K562 (cell line): ENCODE data around the gene TUFM. TPM values are rescaled to one million over a fixed set of nuclear protein-coding genes. Genes with fewer than 3 reads are reported as not detected.
A peak's percentile ranks its signal among the peaks of the same experiment; 100 is the strongest.

Experiments used
- BRD9 ChIP-seq: fragments of 450-650 bp; IDR thresholded peaks from 2 replicates; pipeline ENCODE4 v1.6.1; 2018; ENCODE audit warnings: low read depth; ENCODE audit not compliant: partially characterized antibody
- CREB1 ChIP-seq, 2 experiments: sonication (generic) in 1 of 2; formaldehyde crosslinking in 1 of 2; IDR thresholded peaks; 2 replicates each; pipeline versions ENCODE4 v1.6.1 to v1.8.0; 2012 to 2022; ENCODE audit warnings: inconsistent platforms in 1 of 2, mild to moderate bottlenecking in 1 of 2, missing genetic modification reagents in 1 of 2, moderate library complexity in 1 of 2
- CTBP1 ChIP-seq: fragments of 450-650 bp; IDR thresholded peaks from 2 replicates; pipeline ENCODE4 v1.6.1; 2016; ENCODE audit warnings: borderline replicate concordance
- ETV6 ChIP-seq, 3 experiments: fragments of 150-350 bp in 1 of 3; sonication (generic) in 1 of 3; formaldehyde crosslinking in 1 of 3; IDR thresholded peaks; 2 replicates each; pipeline versions ENCODE4 v1.6.1 to v1.8.0; 2014 to 2022; ENCODE audit warnings: borderline replicate concordance in 2 of 3, low read depth in 2 of 3, antibody characterized with exemption in 1 of 3, low read length in 1 of 3, mild to moderate bottlenecking in 1 of 3, missing genetic modification reagents in 1 of 3
- HDAC1 ChIP-seq, 2 experiments: fragments of 450-650 bp; IDR thresholded peaks; 2 replicates each; pipeline ENCODE4 v1.6.1; 2016 to 2017; ENCODE audit warnings: inconsistent platforms in 1 of 2, mild to moderate bottlenecking in 1 of 2, moderate library complexity in 1 of 2
- HMGN3 ChIP-seq: IDR thresholded peaks from 2 replicates; pipeline ENCODE4 v1.6.1; 2011; ENCODE audit warnings: borderline replicate concordance, low read depth, mild to moderate bottlenecking, mixed read lengths, low read length; ENCODE audit not compliant: insufficient read length; ENCODE audit errors: extremely low read depth
- KDM1A ChIP-seq, 2 experiments: fragments of 450-650 bp; IDR thresholded peaks; 2 replicates each; pipeline ENCODE4 v1.6.1; 2016; ENCODE audit warnings: mild to moderate bottlenecking in 2 of 2
- MCM7 ChIP-seq, 2 experiments: fragments of 450-650 bp; IDR thresholded peaks; 2 replicates each; pipeline ENCODE4 v1.6.1; 2016 to 2018
- MEIS2 ChIP-seq: fragments of 450-650 bp; IDR thresholded peaks from 2 replicates; pipeline ENCODE4 v1.6.1; 2014; ENCODE audit warnings: mild to moderate bottlenecking; ENCODE audit not compliant: partially characterized antibody
- MXI1 ChIP-seq: IDR thresholded peaks from 2 replicates; pipeline ENCODE4 v1.6.1; 2011; ENCODE audit warnings: low read depth, mild to moderate bottlenecking, improper control_type of control experiment, low read length
- NCOA6 ChIP-seq: fragments of 450-650 bp; IDR thresholded peaks from 2 replicates; pipeline ENCODE4 v1.6.1; 2017; ENCODE audit warnings: mild to moderate bottlenecking
- PCBP1 ChIP-seq: fragments of 200-400 bp; formaldehyde crosslinking; IDR thresholded peaks from 2 replicates; pipeline ENCODE4 v1.6.1; 2018; ENCODE audit warnings: mild to moderate bottlenecking, low read depth, low read length; ENCODE audit not compliant: poor library complexity, severe bottlenecking
- PTRF ChIP-seq: fragments of 450-650 bp; IDR thresholded peaks from 2 replicates; pipeline ENCODE4 v1.6.1; 2016; ENCODE audit warnings: mild to moderate bottlenecking, missing genetic modification characterization, missing compliant biosample characterization
- RAD21 ChIP-seq, 2 experiments: fragments of 250-450 bp in 1 of 2; fragments of 450-650 bp in 1 of 2; sonication (Bioruptor Pico) in 1 of 2; formaldehyde crosslinking in 1 of 2; IDR thresholded peaks in 1 of 2; conservative IDR thresholded peaks in 1 of 2; 2 replicates each; pipeline versions ENCODE4 v1.4.0 to v1.8.0; 2020 to 2022; ENCODE audit warnings: mild to moderate bottlenecking in 2 of 2, moderate library complexity in 1 of 2
- RCOR1 ChIP-seq, 2 experiments: IDR thresholded peaks; 2 replicates each; pipeline ENCODE4 v1.6.1; 2012; ENCODE audit warnings: low read depth in 2 of 2, low read length in 2 of 2, borderline replicate concordance in 1 of 2, improper control_type of control experiment in 1 of 2
- TSC22D4 ChIP-seq: fragments of 450-650 bp; IDR thresholded peaks from 2 replicates; pipeline ENCODE4 v1.6.1; 2016; ENCODE audit warnings: missing genetic modification characterization, missing biosample characterization, control low read depth
- ZNF212 ChIP-seq: fragments of 450-650 bp; formaldehyde crosslinking; IDR thresholded peaks from 2 replicates; pipeline ENCODE4 v1.4.0; 2020; ENCODE audit warnings: mild to moderate bottlenecking
- ZNF24 ChIP-seq: fragments of 450-650 bp; IDR thresholded peaks from 2 replicates; pipeline ENCODE4 v1.6.1; 2016
- ZNF583 ChIP-seq: fragments of 250-450 bp; sonication (Bioruptor Pico); IDR thresholded peaks from 2 replicates; pipeline ENCODE4 v1.4.0; 2020
- ZNF668 ChIP-seq: fragments of 250-450 bp; sonication (Bioruptor Pico); IDR thresholded peaks from 2 replicates; pipeline ENCODE4 v1.8.0; 2022; ENCODE audit warnings: mild to moderate bottlenecking, inconsistent platforms
- polyA plus RNA-seq, 8 experiments: library from polyadenylated mRNA; depleted of rRNA in 4 of 8; stranded (reverse) in 5 of 8; unstranded in 3 of 8; fragments of >200 nt; fragmentation: Nextera tagmentation in 2 of 8; fragmentation: Illumina TruSeq in 1 of 8; extraction: Ambion mirVana in 2 of 8; extraction: Trizol in 1 of 8; gene quantifications; 2 replicates each; pipeline versions ENCODE4 v1.2.1 to v1.2.3, GENCODE V29; 2011 to 2014; ENCODE audit warnings: inconsistent platforms in 1 of 8, missing spikeins in 1 of 8
- total RNA-seq, 7 experiments: library from RNA; depleted of rRNA in 6 of 7; stranded (reverse); fragments of >200 nt in 6 of 7; fragmentation: Illumina TruSeq in 2 of 7; extraction: Trizol in 2 of 7; gene quantifications; 2 replicates each; pipeline versions ENCODE4 v1.2.1 to v1.2.3, GENCODE V29; 2011 to 2021; ENCODE audit warnings: low replicate concordance in 1 of 7
- TF ChIP-seq, protein P1 (sequence below): fragments of 200-800 bp; sonication (Bioruptor generic); IDR thresholded peaks from 2 replicates; pipeline ENCODE4 v1.6.1; 2017; ENCODE audit warnings: missing genetic modification characterization, missing compliant biosample characterization
- TF ChIP-seq, protein P2 (sequence below): sonication (generic); formaldehyde crosslinking; IDR thresholded peaks from 2 replicates; pipeline ENCODE4 v1.9.0; 2022; ENCODE audit warnings: mild to moderate bottlenecking, missing genetic modification reagents
- TF ChIP-seq, protein P3 (sequence below): IDR thresholded peaks from 2 replicates; pipeline ENCODE4 v1.6.1; 2011; ENCODE audit not compliant: insufficient read length; ENCODE audit errors: extremely low read depth
- TF ChIP-seq, protein P4 (sequence below): fragments of 450-650 bp; formaldehyde crosslinking; conservative IDR thresholded peaks from 2 replicates; pipeline ENCODE4 v1.4.0; 2022; ENCODE audit warnings: mild to moderate bottlenecking, missing genetic modification characterization

TUFM gene
- total and polyA plus RNA-seq, 9 of the 15 experiments (the other 6 are each of a cell fraction or from before 2014, with no cell fraction given) = 34.1 to 434 (median 256) TPM

DNA sequence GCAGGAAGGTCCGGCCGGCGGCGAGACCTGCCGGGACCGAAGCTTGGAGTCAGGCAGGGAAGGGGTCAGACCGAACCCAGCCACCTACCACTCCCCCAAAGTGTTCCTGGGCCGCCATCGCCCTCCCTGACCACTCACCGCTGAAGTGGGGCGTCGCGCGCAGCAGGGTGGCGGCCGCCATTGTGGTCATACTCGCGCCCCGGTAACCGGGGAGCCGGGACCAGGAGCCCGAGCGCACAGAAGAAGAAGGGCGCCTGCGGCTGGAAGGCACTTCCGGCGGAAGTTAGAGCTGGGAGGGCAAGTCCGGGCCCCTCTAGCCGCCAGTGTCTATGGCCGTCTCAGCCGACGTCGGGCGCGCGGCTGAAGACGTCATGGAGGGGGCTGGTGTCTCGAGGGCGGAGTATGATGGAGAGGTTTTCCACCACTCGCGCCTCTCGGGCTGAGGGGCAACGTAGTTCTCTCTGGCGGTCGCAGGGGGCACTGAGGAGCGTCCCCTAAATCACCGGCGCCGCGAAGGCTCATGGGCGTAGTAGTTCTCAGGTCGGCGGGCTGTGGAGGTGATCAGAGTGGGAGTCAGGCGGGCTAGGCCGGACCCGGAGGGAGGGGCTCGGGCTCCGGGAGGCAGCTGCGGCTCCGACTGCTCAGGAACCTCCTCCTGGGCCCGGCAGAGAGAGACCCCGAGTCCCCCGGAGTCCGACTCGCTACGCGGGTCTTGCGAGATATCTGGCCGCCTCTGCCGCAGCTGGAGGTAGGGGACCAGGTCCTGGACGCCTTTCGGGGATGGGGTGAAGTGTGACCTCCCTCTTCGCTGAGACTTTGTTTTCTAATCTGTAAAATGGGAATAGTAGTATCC, at the start of gene TUFM (continued):
- TF ChIP-seq RAD21 (CRISPR knock-in tag; conservative IDR thresholded peaks at IDR 0.05 in 1 of 2, IDR thresholded peaks at IDR 0.05 in 1 of 2) (peak; percentile 29 to 35; a peak in 2 of 4 replicates), HDAC1 (IDR thresholded peaks at IDR 0.05) (peak in 1 of 2 experiments; percentile 85; a peak in 2 of 4 replicates), ETV6 (IDR thresholded peaks at IDR 0.05; ENCODE audit: borderline replicate concordance in 1 of 2, low read depth in 2 of 2, low read length in 1 of 2) (no peak), ETV6 (CRISPR knock-in tag; IDR thresholded peaks at IDR 0.05; ENCODE audit: borderline replicate concordance) (no peak), ZNF212 (CRISPR knock-in tag) (no peak), RCOR1 (IDR thresholded peaks at IDR 0.05; ENCODE audit: borderline replicate concordance in 1 of 2, low read depth in 2 of 2, low read length in 2 of 2) (peak in 1 of 2 experiments; percentile 94; a peak in 3 of 4 replicates), MXI1 (peak; percentile 42; the same call in 1 of the 2 replicates), KDM1A (IDR thresholded peaks at IDR 0.05) (peak; percentile 95 to 98), BRD9 (no peak), MCM7 (IDR thresholded peaks at IDR 0.05) (no peak), HMGN3 (peak; percentile 62), PTRF (tag) (no peak), CREB1 (IDR thresholded peaks at IDR 0.05) (peak; percentile 99), CREB1 (CRISPR knock-in tag; IDR thresholded peaks at IDR 0.05) (peak; percentile 99), MEIS2 (peak; percentile 95), CTBP1 (peak; percentile 91), ZNF583 (CRISPR knock-in tag) (no peak; the same call in 1 of the 2 replicates), ZNF668 (no peak), ZNF24 (0 out of 2 replicates have a peak, but pooled peaks have one; percentile 51), NCOA6 (no peak), TSC22D4 (tag) (no peak), PCBP1 (peak; percentile 81)
- TF ChIP-seq, protein P1, sequence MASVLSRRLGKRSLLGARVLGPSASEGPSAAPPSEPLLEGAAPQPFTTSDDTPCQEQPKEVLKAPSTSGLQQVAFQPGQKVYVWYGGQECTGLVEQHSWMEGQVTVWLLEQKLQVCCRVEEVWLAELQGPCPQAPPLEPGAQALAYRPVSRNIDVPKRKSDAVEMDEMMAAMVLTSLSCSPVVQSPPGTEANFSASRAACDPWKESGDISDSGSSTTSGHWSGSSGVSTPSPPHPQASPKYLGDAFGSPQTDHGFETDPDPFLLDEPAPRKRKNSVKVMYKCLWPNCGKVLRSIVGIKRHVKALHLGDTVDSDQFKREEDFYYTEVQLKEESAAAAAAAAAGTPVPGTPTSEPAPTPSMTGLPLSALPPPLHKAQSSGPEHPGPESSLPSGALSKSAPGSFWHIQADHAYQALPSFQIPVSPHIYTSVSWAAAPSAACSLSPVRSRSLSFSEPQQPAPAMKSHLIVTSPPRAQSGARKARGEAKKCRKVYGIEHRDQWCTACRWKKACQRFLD = peak; percentile 17; the same call in 1 of the 2 replicates
- TF ChIP-seq, protein P2, sequence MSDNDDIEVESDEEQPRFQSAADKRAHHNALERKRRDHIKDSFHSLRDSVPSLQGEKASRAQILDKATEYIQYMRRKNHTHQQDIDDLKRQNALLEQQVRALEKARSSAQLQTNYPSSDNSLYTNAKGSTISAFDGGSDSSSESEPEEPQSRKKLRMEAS = peak; percentile 53
- TF ChIP-seq, protein P3, sequence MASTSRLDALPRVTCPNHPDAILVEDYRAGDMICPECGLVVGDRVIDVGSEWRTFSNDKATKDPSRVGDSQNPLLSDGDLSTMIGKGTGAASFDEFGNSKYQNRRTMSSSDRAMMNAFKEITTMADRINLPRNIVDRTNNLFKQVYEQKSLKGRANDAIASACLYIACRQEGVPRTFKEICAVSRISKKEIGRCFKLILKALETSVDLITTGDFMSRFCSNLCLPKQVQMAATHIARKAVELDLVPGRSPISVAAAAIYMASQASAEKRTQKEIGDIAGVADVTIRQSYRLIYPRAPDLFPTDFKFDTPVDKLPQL = no peak
- TF ChIP-seq, protein P4, sequence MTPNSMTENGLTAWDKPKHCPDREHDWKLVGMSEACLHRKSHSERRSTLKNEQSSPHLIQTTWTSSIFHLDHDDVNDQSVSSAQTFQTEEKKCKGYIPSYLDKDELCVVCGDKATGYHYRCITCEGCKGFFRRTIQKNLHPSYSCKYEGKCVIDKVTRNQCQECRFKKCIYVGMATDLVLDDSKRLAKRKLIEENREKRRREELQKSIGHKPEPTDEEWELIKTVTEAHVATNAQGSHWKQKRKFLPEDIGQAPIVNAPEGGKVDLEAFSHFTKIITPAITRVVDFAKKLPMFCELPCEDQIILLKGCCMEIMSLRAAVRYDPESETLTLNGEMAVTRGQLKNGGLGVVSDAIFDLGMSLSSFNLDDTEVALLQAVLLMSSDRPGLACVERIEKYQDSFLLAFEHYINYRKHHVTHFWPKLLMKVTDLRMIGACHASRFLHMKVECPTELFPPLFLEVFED = no peak
